Tibial artery (tissue), 4 donors: ENCODE data around the gene LIN52.
A peak's percentile ranks its signal among the peaks of the same experiment; 100 is the strongest.

Experiments
- DNase-seq, 2 donors: peaks; one replicate each; pipeline ENCODE4 v3.0.0-alpha.2; 2019
- H3K27ac ChIP-seq, 2 donors: fragments of 200-600 bp; sonication (generic) in 1 of 2; 1 replicate in 1 of 2; 2 replicates in 1 of 2; pipeline ENCODE4 v1.5.1; 2018 to 2019; ENCODE audit warnings: mild to moderate bottlenecking in 1 of 2
- H3K27me3 ChIP-seq, 2 donors: fragments of 200-600 bp; sonication (generic) in 1 of 2; one replicate each; pipeline versions ENCODE4 v1.5.1 to v1.6.0; 2016 to 2019
- H3K36me3 ChIP-seq, 3 donors: fragments of 200-600 bp; sonication (generic) in 2 of 3; one replicate each; pipeline ENCODE4 v1.5.1; 2016 to 2019; ENCODE audit warnings: mild to moderate bottlenecking in 2 of 3
- H3K4me1 ChIP-seq, 4 donors: fragments of 200-600 bp; sonication (generic) in 2 of 4; 1 replicate in 3 of 4; 2 replicates in 1 of 4; pipeline ENCODE4 v1.5.1; 2016 to 2019
- H3K4me3 ChIP-seq, 2 donors: fragments of 200-600 bp; sonication (generic) in 1 of 2; 1 replicate in 1 of 2; 2 replicates in 1 of 2; pipeline ENCODE4 v1.5.1; 2018 to 2019; ENCODE audit warnings: mild to moderate bottlenecking in 2 of 2
- H3K9me3 ChIP-seq, 3 donors: fragments of 200-600 bp; sonication (generic) in 1 of 3; one replicate each; pipeline ENCODE4 v1.5.1; 2016 to 2019
- intact Hi-C: fragments of 100-400 bp; cut with DNase I; formaldehyde crosslinking; loops from one replicate; pipeline ENCODE4 v1.15.0; 2023; ENCODE audit warnings: low total_unique reads
- TF ChIP-seq, protein P1 (sequence below), 2 experiments: fragments of 200-600 bp in 1 of 2; fragments of 450-650 bp in 1 of 2; IDR thresholded peaks; one replicate each; pipeline ENCODE4 v1.5.1; 2017 to 2019; ENCODE audit warnings: antibody characterized with exemption in 2 of 2, mild to moderate bottlenecking in 1 of 2, moderate library complexity in 1 of 2

The LIN52 gene

DNA sequence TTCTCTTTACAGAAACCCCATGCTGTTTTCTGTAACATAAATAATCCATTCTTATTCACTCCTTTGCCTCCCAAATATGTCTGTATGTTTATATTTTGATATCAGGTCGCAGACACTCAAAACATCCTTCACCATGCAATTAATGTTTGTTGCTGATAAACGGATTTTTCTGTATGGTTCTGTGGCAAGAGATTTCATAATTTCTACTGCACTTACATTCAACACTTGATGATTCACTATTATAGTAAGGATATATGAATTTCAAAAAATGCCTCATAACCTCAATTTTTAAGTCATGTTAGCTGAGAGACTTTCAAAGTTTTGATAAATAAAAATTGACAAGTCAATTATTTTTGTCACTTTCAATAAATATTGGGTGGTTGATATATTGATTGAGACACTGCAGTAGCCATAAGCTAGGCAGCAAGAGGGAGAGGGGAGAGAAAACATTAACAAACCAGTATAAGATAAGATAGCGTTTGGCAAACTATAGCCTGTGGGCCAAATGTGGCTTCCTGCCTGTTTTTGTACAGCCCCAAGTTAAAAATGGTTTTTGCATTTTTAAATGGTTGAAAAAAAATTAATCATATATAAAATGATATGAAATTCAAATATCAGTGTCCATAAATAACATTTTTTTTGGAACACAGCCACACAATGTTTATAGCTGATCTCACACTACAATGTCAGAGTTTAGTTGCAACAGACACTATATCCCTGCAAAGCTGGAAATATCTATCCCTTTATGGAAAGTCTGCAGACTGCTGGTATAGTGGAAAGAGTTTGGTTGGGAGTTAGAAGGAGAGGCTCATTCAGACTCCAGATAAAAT is 18.8 kb upstream of the LIN52 start:
- Histone ChIP-seq H3K4me1 (no peaks in the 10 kb centered on the region), H3K36me3 (peaks cover 60 to 100% (median 89%) of the 10 kb centered on the region in 3 donors), H3K9me3 (no peaks in the 10 kb centered on the region), H3K27me3 (no peaks in the 10 kb centered on the region), H3K27ac (no peak overlapping the region), H3K4me3 (no peak overlapping the region)
- TF ChIP-seq, protein P1, sequence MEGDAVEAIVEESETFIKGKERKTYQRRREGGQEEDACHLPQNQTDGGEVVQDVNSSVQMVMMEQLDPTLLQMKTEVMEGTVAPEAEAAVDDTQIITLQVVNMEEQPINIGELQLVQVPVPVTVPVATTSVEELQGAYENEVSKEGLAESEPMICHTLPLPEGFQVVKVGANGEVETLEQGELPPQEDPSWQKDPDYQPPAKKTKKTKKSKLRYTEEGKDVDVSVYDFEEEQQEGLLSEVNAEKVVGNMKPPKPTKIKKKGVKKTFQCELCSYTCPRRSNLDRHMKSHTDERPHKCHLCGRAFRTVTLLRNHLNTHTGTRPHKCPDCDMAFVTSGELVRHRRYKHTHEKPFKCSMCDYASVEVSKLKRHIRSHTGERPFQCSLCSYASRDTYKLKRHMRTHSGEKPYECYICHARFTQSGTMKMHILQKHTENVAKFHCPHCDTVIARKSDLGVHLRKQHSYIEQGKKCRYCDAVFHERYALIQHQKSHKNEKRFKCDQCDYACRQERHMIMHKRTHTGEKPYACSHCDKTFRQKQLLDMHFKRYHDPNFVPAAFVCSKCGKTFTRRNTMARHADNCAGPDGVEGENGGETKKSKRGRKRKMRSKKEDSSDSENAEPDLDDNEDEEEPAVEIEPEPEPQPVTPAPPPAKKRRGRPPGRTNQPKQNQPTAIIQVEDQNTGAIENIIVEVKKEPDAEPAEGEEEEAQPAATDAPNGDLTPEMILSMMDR (IDR thresholded peaks at IDR 0.05): no peak
- DNase-seq: no peak
- intact Hi-C loops: no loop called here

- H3K27ac ChIP-seq: no peak overlapping the region
- H3K9me3 ChIP-seq: no peaks in the 10 kb centered on the region
- no peaks in the 10 kb centered on the region for H3K27me3 ChIP-seq
- no peak overlapping the region for H3K4me3 ChIP-seq
- DNase-seq: no peak
- H3K4me1 ChIP-seq: no peaks in the 10 kb centered on the region
- TF ChIP-seq, protein P1 (IDR thresholded peaks at IDR 0.05): no peak
- H3K36me3 ChIP-seq: peaks cover 18 to 29% (median 22%) of the 10 kb centered on the region in 3 donors
- intact Hi-C loops: no loop called here
These were observed 7.4 kb upstream of the LIN52 start for GRCh38 chr14:74077401-74077800.

- TF ChIP-seq, protein P1 (IDR thresholded peaks at IDR 0.05): no peak
- no peaks in the 10 kb centered on the region for H3K36me3 ChIP-seq
- no peaks in the 10 kb centered on the region for H3K27me3 ChIP-seq
- peaks cover 0 to 21% (median 18%) of the 10 kb centered on the region in 4 donors for H3K4me1 ChIP-seq
- H3K9me3 ChIP-seq: no peaks in the 10 kb centered on the region
- intact Hi-C loops: no loop called here
- no peak overlapping the region for H3K27ac ChIP-seq
- no peak for DNase-seq
- H3K4me3 ChIP-seq: no peak overlapping the region
These were observed 3.8 kb upstream of the LIN52 start for GRCh38 chr14:74080820-74081460.

GRCh38 chr14:74081491-74081890 is 3.3 kb upstream of the LIN52 start:
- H3K9me3 ChIP-seq: no peaks in the 10 kb centered on the region
- no peaks in the 10 kb centered on the region for H3K27me3 ChIP-seq
- no peaks in the 10 kb centered on the region for H3K36me3 ChIP-seq
- intact Hi-C loops: no loop called here
- DNase-seq: no peak
- H3K4me3 ChIP-seq: no peak overlapping the region
- H3K27ac ChIP-seq: no peak overlapping the region
- H3K4me1 ChIP-seq: peaks cover 0 to 26% (median 20%) of the 10 kb centered on the region in 4 donors
- TF ChIP-seq, protein P1 (IDR thresholded peaks at IDR 0.05): no peak

DNA sequence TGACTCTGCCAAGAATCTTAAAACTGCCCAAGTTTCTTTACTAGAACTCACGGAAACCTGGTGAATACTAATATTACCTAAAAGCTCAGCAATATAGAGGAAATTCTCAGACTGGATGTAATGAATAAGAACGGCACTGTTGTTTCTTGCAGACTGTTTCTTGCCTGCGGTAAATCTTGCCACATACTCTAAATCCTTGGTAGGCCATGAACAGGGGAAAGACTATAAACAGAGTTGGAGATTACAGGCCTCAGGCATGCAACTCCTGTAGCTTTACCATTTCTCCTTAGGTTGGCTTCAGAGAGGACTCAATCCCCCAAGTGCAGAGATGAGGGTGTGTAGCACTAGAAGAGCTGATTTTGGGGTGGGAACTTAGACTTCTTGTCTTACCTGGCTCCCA is 1.6 kb upstream of the LIN52 start:
- H3K9me3 ChIP-seq: no peaks in the 10 kb centered on the region
- intact Hi-C loops: no loop called here
- H3K27me3 ChIP-seq: no peaks in the 10 kb centered on the region
- peak overlapping the region; percentile 71 to 94 for H3K4me3 ChIP-seq
- DNase-seq: no peak
- H3K4me1 ChIP-seq: peaks cover 0 to 29% (median 20%) of the 10 kb centered on the region in 4 donors
- no peaks in the 10 kb centered on the region for H3K36me3 ChIP-seq
- TF ChIP-seq, protein P1 (IDR thresholded peaks at IDR 0.05): no peak
- peak overlapping the region; percentile 91 to 97 for H3K27ac ChIP-seq
